B cell (primary cell): ENCODE data around the gene TSNAX.

ENCODE experiments used
- EZH2 ChIP-seq: IDR thresholded peaks from 2 replicates; pipeline ENCODE4 v1.6.1; 2012; ENCODE audit warnings: borderline replicate concordance, low read depth, mild to moderate bottlenecking, moderate library complexity, low read length; ENCODE audit not compliant: insufficient read depth, poor library complexity, severe bottlenecking
- TF ChIP-seq, protein P1 (sequence below): fragments of 200-600 bp; IDR thresholded peaks from one replicate; pipeline ENCODE4 v1.8.0; 2022; ENCODE audit warnings: antibody characterized with exemption, mild to moderate bottlenecking

- TF ChIP-seq, protein P1, sequence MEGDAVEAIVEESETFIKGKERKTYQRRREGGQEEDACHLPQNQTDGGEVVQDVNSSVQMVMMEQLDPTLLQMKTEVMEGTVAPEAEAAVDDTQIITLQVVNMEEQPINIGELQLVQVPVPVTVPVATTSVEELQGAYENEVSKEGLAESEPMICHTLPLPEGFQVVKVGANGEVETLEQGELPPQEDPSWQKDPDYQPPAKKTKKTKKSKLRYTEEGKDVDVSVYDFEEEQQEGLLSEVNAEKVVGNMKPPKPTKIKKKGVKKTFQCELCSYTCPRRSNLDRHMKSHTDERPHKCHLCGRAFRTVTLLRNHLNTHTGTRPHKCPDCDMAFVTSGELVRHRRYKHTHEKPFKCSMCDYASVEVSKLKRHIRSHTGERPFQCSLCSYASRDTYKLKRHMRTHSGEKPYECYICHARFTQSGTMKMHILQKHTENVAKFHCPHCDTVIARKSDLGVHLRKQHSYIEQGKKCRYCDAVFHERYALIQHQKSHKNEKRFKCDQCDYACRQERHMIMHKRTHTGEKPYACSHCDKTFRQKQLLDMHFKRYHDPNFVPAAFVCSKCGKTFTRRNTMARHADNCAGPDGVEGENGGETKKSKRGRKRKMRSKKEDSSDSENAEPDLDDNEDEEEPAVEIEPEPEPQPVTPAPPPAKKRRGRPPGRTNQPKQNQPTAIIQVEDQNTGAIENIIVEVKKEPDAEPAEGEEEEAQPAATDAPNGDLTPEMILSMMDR: no peak
- no peak for TF ChIP-seq EZH2
Observed at GRCh38 chr1:231487910-231488309, 40.6 kb upstream of the TSNAX start.
